Smooth muscle cell (in vitro differentiated cells): ENCODE results near the gene AMZ1. TPM values are rescaled to one million over a fixed set of nuclear protein-coding genes. Genes with fewer than 3 reads are reported as not detected.

Source experiments
- DNase-seq: peaks from one replicate; lab custom pipeline; 2025; ENCODE audit not compliant: unreplicated experiment; lab: John Stamatoyannopoulos, UW
- H2AFZ ChIP-seq: fragments of 200-600 bp; sonication (generic); 2 replicates; pipeline ENCODE4 v1.6.0; 2016; ENCODE audit warnings: antibody characterized with exemption, low read depth, mild to moderate bottlenecking
- H3F3A ChIP-seq: fragments of 200-600 bp; sonication (generic); 2 replicates; pipeline ENCODE4 v1.6.0; 2017; ENCODE audit warnings: antibody characterized with exemption, low read depth
- H3K27ac ChIP-seq: fragments of 200-600 bp; sonication (generic); 2 replicates; pipeline ENCODE4 v1.5.1; 2016; ENCODE audit warnings: low read depth, mild to moderate bottlenecking
- H3K27me3 ChIP-seq: fragments of 200-600 bp; sonication (generic); 2 replicates; pipeline ENCODE4 v1.6.1; 2016; ENCODE audit warnings: low read depth, mild to moderate bottlenecking
- H3K36me3 ChIP-seq: fragments of 200-600 bp; sonication (generic); 2 replicates; pipeline ENCODE4 v1.5.1; 2016; ENCODE audit warnings: low read depth
- H3K4me1 ChIP-seq: fragments of 200-600 bp; sonication (generic); 2 replicates; pipeline ENCODE4 v1.5.1; 2016; ENCODE audit warnings: low read depth
- H3K4me2 ChIP-seq: fragments of 200-600 bp; sonication (generic); 2 replicates; pipeline ENCODE4 v1.6.0; 2016; ENCODE audit warnings: mild to moderate bottlenecking
- H3K4me3 ChIP-seq: fragments of 200-600 bp; sonication (generic); 2 replicates; pipeline ENCODE4 v1.5.1; 2016; ENCODE audit warnings: mild to moderate bottlenecking
- H3K79me2 ChIP-seq: fragments of 200-600 bp; sonication (generic); 2 replicates; pipeline ENCODE4 v1.6.0; 2016; ENCODE audit warnings: low read depth, mild to moderate bottlenecking
- H3K9ac ChIP-seq: fragments of 200-600 bp; sonication (generic); 2 replicates; pipeline ENCODE4 v1.6.0; 2016; ENCODE audit warnings: low read depth
- H3K9me3 ChIP-seq: fragments of 200-600 bp; sonication (generic); replicated peaks from 2 replicates; pipeline ENCODE4 v1.5.1; 2016; ENCODE audit warnings: low read depth
- H4K20me1 ChIP-seq: fragments of 200-600 bp; sonication (generic); 2 replicates; pipeline ENCODE4 v1.6.0; 2016; ENCODE audit warnings: low read depth
- CTCF ChIP-seq: fragments of 200-600 bp; sonication (generic); IDR thresholded peaks from 2 replicates; pipeline ENCODE4 v1.5.1; 2017; ENCODE audit warnings: borderline replicate concordance, mild to moderate bottlenecking, antibody characterized with exemption; ENCODE audit not compliant: insufficient read depth, poor library complexity, severe bottlenecking
- WGBS: methylation state at CpG from one replicate; pipeline ENCODE4 v1.1.7; 2016; ENCODE audit warnings: low lambda C conversion rate; 5-methylcytosine and 5-hydroxymethylcytosine counted together
- polyA plus RNA-seq: library from polyadenylated mRNA; unstranded; fragments of >200 nt; fragmentation: Nextera tagmentation; extraction: Ambion mirVana; gene quantifications from 2 replicates; pipeline ENCODE4 v1.2.1, GENCODE V29; 2016
- total RNA-seq: library from RNA; depleted of rRNA; stranded (reverse); fragments of >200 nt; gene quantifications from 2 replicates; pipeline ENCODE4 v1.2.3, GENCODE V29; 2014

Gene AMZ1
- total and polyA plus RNA-seq, 2 experiments from 2014 or later: 0.63 to 1.1 TPM

- H3K36me3 ChIP-seq: no peaks in the 10 kb centered on the region
- H2AFZ ChIP-seq: no peak overlapping the region
- H3K4me1 ChIP-seq: no peaks in the 10 kb centered on the region
- no peak overlapping the region for H3K4me3 ChIP-seq
- no peaks in the 10 kb centered on the region for H3K27me3 ChIP-seq
- no peak overlapping the region for H3K4me2 ChIP-seq
- no peaks in the 10 kb centered on the region for H3F3A ChIP-seq
- H3K9me3 ChIP-seq: no peaks in the 10 kb centered on the region
- no peaks in the 10 kb centered on the region for H3K79me2 ChIP-seq
- WGBS: 94% methylated on average over 13 of the region's 13 CpGs
- no peak overlapping the region for H3K27ac ChIP-seq
- H4K20me1 ChIP-seq: no peaks in the 10 kb centered on the region
- TF ChIP-seq CTCF: no peak
- H3K9ac ChIP-seq: no peak overlapping the region
- DNase-seq: no peak
Observed at GRCh38 chr7:2680256-2680655, 7.7 kb upstream of the AMZ1 start.

- no peaks in the 10 kb centered on the region for H4K20me1 ChIP-seq
- peak; percentile 12 for DNase-seq
- no peaks in the 10 kb centered on the region for H3K27me3 ChIP-seq
- TF ChIP-seq CTCF: peak; percentile 71
- H3K4me1 ChIP-seq: no peaks in the 10 kb centered on the region
- H2AFZ ChIP-seq: no peak overlapping the region
- H3K36me3 ChIP-seq: no peaks in the 10 kb centered on the region
- H3F3A ChIP-seq: no peaks in the 10 kb centered on the region
- H3K9me3 ChIP-seq: no peaks in the 10 kb centered on the region
- H3K9ac ChIP-seq: no peak overlapping the region
- no peak overlapping the region for H3K27ac ChIP-seq
- no peak overlapping the region for H3K4me2 ChIP-seq
- no peak overlapping the region for H3K4me3 ChIP-seq
- 50% methylated on average over 25 of the region's 27 CpGs for WGBS
- no peaks in the 10 kb centered on the region for H3K79me2 ChIP-seq
Observed at GRCh38 chr7:2680792-2681490, 7.1 kb upstream of the AMZ1 start.

GRCh38 chr7:2681929-2682799 is 5.8 kb upstream of the AMZ1 start:
- TF ChIP-seq CTCF: no peak
- no peaks in the 10 kb centered on the region for H3K79me2 ChIP-seq
- no peak overlapping the region for H3K27ac ChIP-seq
- H3K9ac ChIP-seq: no peak overlapping the region
- WGBS: 90% methylated on average over 23 of the region's 27 CpGs
- no peaks in the 10 kb centered on the region for H4K20me1 ChIP-seq
- H3K4me2 ChIP-seq: no peak overlapping the region
- no peak overlapping the region for H2AFZ ChIP-seq
- DNase-seq: no peak
- no peaks in the 10 kb centered on the region for H3K36me3 ChIP-seq
- H3K4me3 ChIP-seq: no peak overlapping the region
- no peaks in the 10 kb centered on the region for H3F3A ChIP-seq
- H3K27me3 ChIP-seq: no peaks in the 10 kb centered on the region
- no peaks in the 10 kb centered on the region for H3K9me3 ChIP-seq
- H3K4me1 ChIP-seq: no peaks in the 10 kb centered on the region
